H9 (cell line): Measurements from ENCODE around the gene EDC3. TPM values are rescaled to one million over a fixed set of nuclear protein-coding genes. Genes with fewer than 3 reads are reported as not detected.

Source experiments
- DNase-seq: peaks from one replicate; pipeline ENCODE4 v3.0.0-alpha.2; 2017
- H2AFZ ChIP-seq: one replicate; pipeline ENCODE4 v1.6.1; 2013; ENCODE audit warnings: mild to moderate bottlenecking, low read length, control low read depth, moderate library complexity
- H2AK5ac ChIP-seq: 2 replicates; pipeline ENCODE4 v1.6.1; 2013; ENCODE audit warnings: low read length, control low read depth, mixed read lengths; ENCODE audit not compliant: insufficient read length
- H2BK120ac ChIP-seq: one replicate; pipeline ENCODE4 v1.6.1; 2013; ENCODE audit warnings: low read depth, mild to moderate bottlenecking, low read length, control low read depth, inconsistent platforms; ENCODE audit not compliant: poor library complexity, severe bottlenecking
- H2BK12ac ChIP-seq: 2 replicates; pipeline ENCODE4 v1.6.1; 2013; ENCODE audit warnings: low read length, control low read depth, mixed read lengths, low read depth; ENCODE audit not compliant: insufficient read length
- H2BK15ac ChIP-seq: 2 replicates; pipeline ENCODE4 v1.6.1; 2013; ENCODE audit warnings: low read depth, low read length, control low read depth
- H2BK20ac ChIP-seq: one replicate; pipeline ENCODE4 v1.6.1; 2013; ENCODE audit warnings: low read depth, mild to moderate bottlenecking, low read length, control low read depth, inconsistent platforms; ENCODE audit not compliant: poor library complexity, severe bottlenecking
- H2BK5ac ChIP-seq: 2 replicates; pipeline ENCODE4 v1.6.1; 2013; ENCODE audit warnings: low read length, control low read depth, mixed read lengths; ENCODE audit not compliant: insufficient read length
- H3K14ac ChIP-seq: 2 replicates; pipeline ENCODE4 v1.6.1; 2013; ENCODE audit warnings: low read length, control low read depth; ENCODE audit not compliant: insufficient read depth
- H3K18ac ChIP-seq: 2 replicates; pipeline ENCODE4 v1.6.1; 2013; ENCODE audit warnings: low read depth, mild to moderate bottlenecking, mixed read lengths, low read length, control low read depth; ENCODE audit not compliant: insufficient read length
- H3K23ac ChIP-seq: 2 replicates; pipeline ENCODE4 v1.6.1; 2013; ENCODE audit warnings: low read length, control low read depth, mixed read lengths, low read depth; ENCODE audit not compliant: insufficient read length
- H3K23me2 ChIP-seq: 2 replicates; pipeline ENCODE4 v1.6.1; 2013; ENCODE audit warnings: low read depth, mild to moderate bottlenecking, mixed read lengths, low read length, control low read depth; ENCODE audit not compliant: insufficient read length, poor library complexity, severe bottlenecking
- H3K27ac ChIP-seq: 2 replicates; pipeline ENCODE4 v1.5.1; 2013; ENCODE audit warnings: low read length, control low read depth, mixed read lengths, low read depth; ENCODE audit not compliant: insufficient read length
- H3K27me3 ChIP-seq: 2 replicates; pipeline ENCODE4 v1.6.1; 2013; ENCODE audit warnings: low read length, control low read depth, inconsistent platforms; ENCODE audit not compliant: insufficient read depth
- H3K4ac ChIP-seq: 2 replicates; pipeline ENCODE4 v1.6.1; 2013; ENCODE audit warnings: low read depth, mild to moderate bottlenecking, control low read depth, inconsistent platforms, low read length, moderate library complexity
- H3K4me1 ChIP-seq: 2 replicates; pipeline ENCODE4 v1.6.1; 2013; ENCODE audit warnings: low read length, control low read depth, inconsistent platforms; ENCODE audit not compliant: insufficient read depth
- H3K4me2 ChIP-seq: 2 replicates; pipeline ENCODE4 v1.6.1; 2013; ENCODE audit warnings: low read length, control low read depth, mixed read lengths; ENCODE audit not compliant: insufficient read length, insufficient read depth
- H3K56ac ChIP-seq: 2 replicates; pipeline ENCODE4 v1.6.1; 2013; ENCODE audit warnings: low read depth, mild to moderate bottlenecking, mixed read lengths, low read length, control low read depth; ENCODE audit not compliant: insufficient read length
- H3K79me1 ChIP-seq: 2 replicates; pipeline ENCODE4 v1.6.1; 2013; ENCODE audit warnings: low read depth, mild to moderate bottlenecking, moderate library complexity, low read length, control low read depth, inconsistent platforms; ENCODE audit not compliant: insufficient read depth, poor library complexity, severe bottlenecking
- H3K79me2 ChIP-seq: 2 replicates; pipeline ENCODE4 v1.6.1; 2013; ENCODE audit warnings: low read length, control low read depth, inconsistent platforms; ENCODE audit not compliant: insufficient read depth
- H3K9ac ChIP-seq: 2 replicates; pipeline ENCODE4 v1.6.1; 2013; ENCODE audit warnings: low read length, control low read depth, mixed read lengths; ENCODE audit not compliant: insufficient read length; ENCODE audit errors: extremely low read depth
- H3K9me3 ChIP-seq: one replicate; pipeline ENCODE4 v1.6.1; 2013; ENCODE audit warnings: low read depth, low read length, inconsistent platforms; ENCODE audit not compliant: control insufficient read depth
- H3T11ph ChIP-seq: one replicate; pipeline ENCODE4 v1.6.1; 2013; ENCODE audit warnings: mild to moderate bottlenecking, low read length, control low read depth, inconsistent platforms
- H4K20me1 ChIP-seq: one replicate; pipeline ENCODE4 v1.6.1; 2013; ENCODE audit not compliant: control insufficient read depth, insufficient read length, insufficient read depth
- H4K5ac ChIP-seq: 2 replicates; pipeline ENCODE4 v1.6.1; 2013; ENCODE audit warnings: low read depth, mild to moderate bottlenecking, mixed read lengths, low read length, control low read depth; ENCODE audit not compliant: insufficient read length
- H4K8ac ChIP-seq: replicated peaks from 2 replicates; pipeline ENCODE4 v1.6.1; 2013; ENCODE audit warnings: low read length, control low read depth, mixed read lengths, low read depth; ENCODE audit not compliant: insufficient read length
- H4K91ac ChIP-seq: 2 replicates; pipeline ENCODE4 v1.6.1; 2013; ENCODE audit warnings: low read depth, mild to moderate bottlenecking, moderate library complexity, mixed read lengths, low read length, control low read depth; ENCODE audit not compliant: insufficient read length
- H3K27ac Mint-ChIP-seq, 3 experiments: 2 replicates in 2 of 3; 3 replicates in 1 of 3; pipeline ENCODE4 v1.8.0; 2020 to 2021; ENCODE audit warnings: mixed read lengths in 3 of 3, mild to moderate bottlenecking in 1 of 3, moderate library complexity in 1 of 3
- H3K27me3 Mint-ChIP-seq: 2 replicates; pipeline ENCODE4 v1.8.0; 2021; ENCODE audit warnings: low read depth, mild to moderate bottlenecking, moderate library complexity, mixed read lengths
- H3K36me3 Mint-ChIP-seq, 3 experiments: 2 replicates in 2 of 3; 3 replicates in 1 of 3; pipeline ENCODE4 v1.8.0; 2020 to 2021; ENCODE audit warnings: low read depth in 3 of 3, mixed read lengths in 3 of 3; ENCODE audit not compliant: insufficient read depth in 1 of 3
- H3K4me1 Mint-ChIP-seq, 2 experiments: 2 replicates each; pipeline ENCODE4 v1.8.0; 2020; ENCODE audit warnings: mixed read lengths in 2 of 2
- H3K4me3 Mint-ChIP-seq, 2 experiments: 2 replicates in 1 of 2; 3 replicates in 1 of 2; pipeline ENCODE4 v1.8.0; 2020 to 2021; ENCODE audit warnings: mild to moderate bottlenecking in 2 of 2, mixed read lengths in 2 of 2, moderate library complexity in 1 of 2
- H3K9me3 Mint-ChIP-seq, 2 experiments: 2 replicates in 1 of 2; 3 replicates in 1 of 2; pipeline ENCODE4 v1.8.0; 2020; ENCODE audit warnings: mild to moderate bottlenecking in 2 of 2, mixed read lengths in 2 of 2, moderate library complexity in 1 of 2
- CTCF ChIP-seq: fragments of 200-600 bp; sonication (generic); conservative IDR thresholded peaks from 3 replicates; pipeline ENCODE4 v1.8.0; 2021; ENCODE audit warnings: antibody characterized with exemption, mild to moderate bottlenecking
- WGBS: extraction: QIAGEN DNeasy Blood & Tissue Kit; methylation state at CpG from one replicate; pipeline ENCODE4 v1.1.7; 2013; ENCODE audit warnings: missing lambda C conversion rate, low lambda C conversion rate, mixed read lengths; ENCODE audit not compliant: insufficient read length; ENCODE audit errors: extremely low coverage; 5-methylcytosine and 5-hydroxymethylcytosine counted together
- total RNA-seq: library from RNA; stranded (reverse); gene quantifications from 2 replicates; pipeline ENCODE4 v1.2.1, GENCODE V29; 2021

The EDC3 gene
- total RNA-seq, 1 experiment from 2014 or later: 60.5 TPM

GRCh38 chr15:74628949-74629348, 66.9 kb downstream of the EDC3 start:
- Histone ChIP-seq H3K56ac (no peak overlapping the region), H4K8ac (no peak overlapping the region), H2AFZ (no peak overlapping the region), H3K4ac (no peak overlapping the region), H2BK15ac (no peak overlapping the region), H3K27me3 (no peaks in the 10 kb centered on the region), H3K23me2 (no peaks in the 10 kb centered on the region), H3K23ac (no peak overlapping the region), H3K14ac (no peak overlapping the region), H2AK5ac (no peak overlapping the region), H2BK20ac (no peak overlapping the region), H4K5ac (no peak overlapping the region), H2BK120ac (no peak overlapping the region), H4K20me1 (no peaks in the 10 kb centered on the region), H3K27ac (no peak overlapping the region), H2BK5ac (no peak overlapping the region), H3K79me2 (no peaks in the 10 kb centered on the region), H3K9ac (no peak overlapping the region), H3K4me1 (no peaks in the 10 kb centered on the region), H3K18ac (no peak overlapping the region), H4K91ac (no peak overlapping the region), H3K9me3 (no peaks in the 10 kb centered on the region), H2BK12ac (no peak overlapping the region), H3K4me2 (no peak overlapping the region), H3K79me1 (no peaks in the 10 kb centered on the region), H3T11ph (no peak overlapping the region)
- Mint-ChIP-seq H3K4me3 (no peak overlapping the region), H3K36me3 (peaks cover 31 to 73% (median 69%) of the 10 kb centered on the region in 3 experiments; a peak in 6 of 7 replicates), H3K27ac (peak overlapping the region in 1 of 3 experiments; percentile 62; a peak in 1 of 7 replicates), H3K4me1 (no peaks in the 10 kb centered on the region), H3K9me3 (no peaks in the 10 kb centered on the region), H3K27me3 (no peaks in the 10 kb centered on the region; the same call in 1 of the 2 replicates)
- no peak for DNase-seq
- WGBS: no CpG with 5 or more reads among the region's 5 CpGs
- no peak for TF ChIP-seq CTCF
